Endothelial cell of umbilical vein (primary cell): ENCODE results near the gene CEBPZOS. TPM values are rescaled to one million over a fixed set of nuclear protein-coding genes. Genes with fewer than 3 reads are reported as not detected.

Experiments used
- BruUV-seq: library from RNA; stranded (reverse); fragments of 400-500 nt; replicated peaks from 2 replicates; lab custom pipeline; 2021; lab: Mats Ljungman, UMichigan
- CTCF ChIA-PET: fragments of 300-600, 350-600 bp; sonication (Branson Sonifier 250); formaldehyde crosslinking; loops from one replicate; lab custom pipeline; 2021; ENCODE audit warnings: antibody characterized with exemption, inconsistent platforms; lab: Charles Lee
- POLR2A ChIA-PET: fragments of 300-600, 350-600 bp; sonication (Branson Sonifier 250); formaldehyde crosslinking; loops from one replicate; lab custom pipeline; 2021; ENCODE audit warnings: antibody characterized with exemption, inconsistent platforms; lab: Charles Lee
- DNase-seq: peaks from one replicate; pipeline ENCODE4 v3.0.0-alpha.2; 2011; ENCODE audit warnings: low read depth, low spot score
- FAIRE-seq: peaks from 2 replicates; lab custom pipeline; 2011; peaks lifted over from hg19 to GRCh38; lab: Jason Lieb, UNC
- H2AFZ ChIP-seq: 2 replicates; pipeline ENCODE4 v1.6.0; 2012; ENCODE audit warnings: low read depth, low read length, control low read depth, inconsistent platforms
- H3K27ac ChIP-seq: 2 replicates; pipeline ENCODE4 v1.5.1; 2011; ENCODE audit warnings: low read depth, mild to moderate bottlenecking, control low read depth, low read length, moderate library complexity; ENCODE audit not compliant: insufficient read depth
- H3K27me3 ChIP-seq, 2 experiments: 2 replicates each; pipeline versions ENCODE4 v1.6.0 to v1.6.1; 2011; ENCODE audit warnings: low read length in 2 of 2, mixed read lengths in 1 of 2; ENCODE audit not compliant: control insufficient read depth in 2 of 2, insufficient read depth in 2 of 2
- H3K36me3 ChIP-seq, 2 experiments: 2 replicates in 1 of 2; 3 replicates in 1 of 2; pipeline ENCODE4 v1.5.1; 2011; ENCODE audit warnings: low read length in 2 of 2, mild to moderate bottlenecking in 1 of 2, moderate library complexity in 1 of 2; ENCODE audit not compliant: control insufficient read depth in 2 of 2, insufficient read depth in 2 of 2; ENCODE audit errors: extremely low read depth in 1 of 2
- H3K4me1 ChIP-seq: 3 replicates; pipeline ENCODE4 v1.5.1; 2011; ENCODE audit warnings: mild to moderate bottlenecking, low read length; ENCODE audit not compliant: control insufficient read depth, insufficient read depth; ENCODE audit errors: extremely low read depth
- H3K4me2 ChIP-seq: 2 replicates; pipeline ENCODE4 v1.6.1; 2011; ENCODE audit warnings: low read length, control low read depth, mixed read lengths; ENCODE audit not compliant: insufficient read depth
- H3K4me3 ChIP-seq, 3 experiments: fragments of 200-600 bp in 1 of 3; sonication (generic), shearing (Covaris generic) in 1 of 3; replicated peaks in 1 of 3; 2 replicates each; pipeline ENCODE4 v1.5.1; 2011 to 2016; ENCODE audit warnings: control low read depth in 3 of 3, low read length in 3 of 3, mild to moderate bottlenecking in 2 of 3, inconsistent platforms in 1 of 3, low read depth in 1 of 3, moderate library complexity in 1 of 3; ENCODE audit not compliant: insufficient read depth in 1 of 3
- H3K79me2 ChIP-seq: 2 replicates; pipeline ENCODE4 v1.6.0; 2012; ENCODE audit warnings: low read length, inconsistent platforms; ENCODE audit not compliant: control insufficient read depth, insufficient read depth
- H3K9ac ChIP-seq: replicated peaks from 2 replicates; pipeline ENCODE3; 2011; ENCODE audit warnings: low read length, control low read depth; ENCODE audit not compliant: insufficient read depth; ENCODE audit errors: extremely low read depth
- H3K9me1 ChIP-seq: replicated peaks from 3 replicates; pipeline ENCODE4 v1.6.0; 2011; ENCODE audit warnings: mild to moderate bottlenecking, low read length; ENCODE audit not compliant: control insufficient read depth, insufficient read depth; ENCODE audit errors: extremely low read depth
- H3K9me3 ChIP-seq: replicated peaks from 2 replicates; pipeline ENCODE4 v1.5.1; 2012; ENCODE audit warnings: low read length, inconsistent platforms; ENCODE audit not compliant: control insufficient read depth, insufficient read depth
- H4K20me1 ChIP-seq: replicated peaks from 2 replicates; pipeline ENCODE3; 2011; ENCODE audit warnings: mild to moderate bottlenecking, low read length; ENCODE audit not compliant: control insufficient read depth, insufficient read depth; ENCODE audit errors: extremely low read depth
- EZH2 ChIP-seq: IDR thresholded peaks from 2 replicates; pipeline ENCODE4 v1.6.1; 2012; ENCODE audit warnings: borderline replicate concordance, low read depth, mild to moderate bottlenecking, moderate library complexity, low read length, inconsistent platforms; ENCODE audit not compliant: severe bottlenecking
- FOS ChIP-seq: IDR thresholded peaks from 2 replicates; pipeline ENCODE4 v1.6.1; 2011; ENCODE audit warnings: mild to moderate bottlenecking, low read length, moderate library complexity, borderline replicate concordance; ENCODE audit not compliant: insufficient read depth
- GATA2 ChIP-seq: IDR thresholded peaks from 2 replicates; pipeline ENCODE4 v1.7.0; 2011; ENCODE audit warnings: low read depth, mild to moderate bottlenecking, moderate library complexity, mixed read lengths, low read length; ENCODE audit not compliant: insufficient read length, insufficient read depth
- JUN ChIP-seq: IDR thresholded peaks from 2 replicates; pipeline ENCODE4 v1.6.1; 2011; ENCODE audit warnings: borderline replicate concordance, low read depth; ENCODE audit not compliant: insufficient read length, insufficient read depth
- MAX ChIP-seq: IDR thresholded peaks from 2 replicates; pipeline ENCODE4 v1.6.1; 2011; ENCODE audit not compliant: insufficient read depth, insufficient read length
- MYC ChIP-seq: IDR thresholded peaks from one replicate; pipeline ENCODE4 v1.6.1; 2011; ENCODE audit warnings: mild to moderate bottlenecking, low read depth, low read length
- POLR2A ChIP-seq: IDR thresholded peaks from 2 replicates; pipeline ENCODE4 v1.6.1; 2012; ENCODE audit warnings: low read depth, mild to moderate bottlenecking, control low read depth, low read length
- POLR2AphosphoS5 ChIP-seq: IDR thresholded peaks from 2 replicates; pipeline ENCODE4 v1.6.1; 2012; ENCODE audit warnings: low read depth, mild to moderate bottlenecking, control low read depth, low read length, moderate library complexity; ENCODE audit not compliant: insufficient read depth
- dilution Hi-C: fragments of 300-500 bp; cut with MboI; formaldehyde crosslinking; loops from one replicate; pipeline ENCODE4 v1.15.0; 2019; ENCODE audit warnings: low sequenced_read_pairs; ENCODE audit not compliant: extremely low pct_ligation_motif_present
- intact Hi-C: fragments of 100-400 bp; cut with micrococcal nuclease; formaldehyde crosslinking; loops from one replicate; pipeline ENCODE4 v1.10.0; 2022
- polyA plus RNA-seq, 4 experiments: library from polyadenylated mRNA; depleted of rRNA in 3 of 4; stranded (reverse) in 3 of 4; unstranded in 1 of 4; fragments of >200 nt; gene quantifications; 2 replicates each; pipeline versions ENCODE4 v1.2.1 to v1.2.3, GENCODE V29; 2011 to 2012; ENCODE audit warnings: missing spikeins in 1 of 4
- total RNA-seq: library from RNA; stranded (reverse); gene quantifications from 2 replicates; pipeline ENCODE4 v1.2.3, GENCODE V29; 2021
- TF ChIP-seq, protein P1 (sequence below), 2 donors: IDR thresholded peaks; 1 replicate in 1 of 2; 2 replicates in 1 of 2; pipeline ENCODE4 v1.5.1; 2011; ENCODE audit warnings: low read length in 2 of 2, mild to moderate bottlenecking in 2 of 2, moderate library complexity in 2 of 2, control low read depth in 1 of 2, inconsistent platforms in 1 of 2, low read depth in 1 of 2; ENCODE audit not compliant: insufficient read depth in 1 of 2; ENCODE audit errors: extremely low read depth in 1 of 2

Gene CEBPZOS
- total and polyA plus RNA-seq, 2 donors (not counting 3 experiments of a cell fraction or from before 2014, with no cell fraction given) = 29.1 to 36.3 TPM

DNA sequence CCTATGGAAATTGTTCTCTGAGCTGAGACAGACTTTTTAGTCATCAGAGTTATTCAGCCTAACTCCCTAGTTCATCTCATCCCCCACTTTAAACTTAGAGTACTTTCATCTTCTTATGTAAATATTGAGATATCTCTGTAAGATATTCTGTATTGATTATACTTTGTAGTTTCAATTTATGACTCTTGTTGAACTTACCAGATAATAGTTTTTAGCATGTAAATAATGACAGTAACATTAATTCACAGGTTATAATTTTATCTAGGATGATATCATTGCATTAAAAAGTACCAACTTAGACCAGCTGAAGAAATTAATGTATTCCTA is 24.7 kb upstream of the CEBPZOS start:
- Histone ChIP-seq H3K4me1 (no peaks in the 10 kb centered on the region), H3K4me2 (no peak overlapping the region), H3K9me3 (no peaks in the 10 kb centered on the region), H2AFZ (no peak overlapping the region), H3K9me1 (no peaks in the 10 kb centered on the region), H3K4me3 (no peak overlapping the region), H3K27ac (no peak overlapping the region), H3K9ac (no peak overlapping the region), H3K27me3 (no peaks in the 10 kb centered on the region), H3K36me3 (no peaks in the 10 kb centered on the region), H4K20me1 (no peaks in the 10 kb centered on the region), H3K79me2 (no peaks in the 10 kb centered on the region)
- ChIA-PET POLR2A (interaction anchor here (0.6 kb wide), 1 partner anchor 133 kb away, joined by 5 read pairs; no protein-coding TSS in a partner anchor), CTCF (interaction anchor here (1.1 to 1.8 kb wide), 3 partner anchors 10 to 92 kb away, joined by 4 to 5 read pairs (median 4); no protein-coding TSS in a partner anchor)
- no peak for TF ChIP-seq JUN
- no peak for TF ChIP-seq EZH2
- TF ChIP-seq, protein P1, sequence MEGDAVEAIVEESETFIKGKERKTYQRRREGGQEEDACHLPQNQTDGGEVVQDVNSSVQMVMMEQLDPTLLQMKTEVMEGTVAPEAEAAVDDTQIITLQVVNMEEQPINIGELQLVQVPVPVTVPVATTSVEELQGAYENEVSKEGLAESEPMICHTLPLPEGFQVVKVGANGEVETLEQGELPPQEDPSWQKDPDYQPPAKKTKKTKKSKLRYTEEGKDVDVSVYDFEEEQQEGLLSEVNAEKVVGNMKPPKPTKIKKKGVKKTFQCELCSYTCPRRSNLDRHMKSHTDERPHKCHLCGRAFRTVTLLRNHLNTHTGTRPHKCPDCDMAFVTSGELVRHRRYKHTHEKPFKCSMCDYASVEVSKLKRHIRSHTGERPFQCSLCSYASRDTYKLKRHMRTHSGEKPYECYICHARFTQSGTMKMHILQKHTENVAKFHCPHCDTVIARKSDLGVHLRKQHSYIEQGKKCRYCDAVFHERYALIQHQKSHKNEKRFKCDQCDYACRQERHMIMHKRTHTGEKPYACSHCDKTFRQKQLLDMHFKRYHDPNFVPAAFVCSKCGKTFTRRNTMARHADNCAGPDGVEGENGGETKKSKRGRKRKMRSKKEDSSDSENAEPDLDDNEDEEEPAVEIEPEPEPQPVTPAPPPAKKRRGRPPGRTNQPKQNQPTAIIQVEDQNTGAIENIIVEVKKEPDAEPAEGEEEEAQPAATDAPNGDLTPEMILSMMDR (IDR thresholded peaks at IDR 0.05; ENCODE audit: extremely low read depth in 1 of 2, insufficient read depth in 1 of 2, low read depth in 1 of 2, low read length in 2 of 2) = no peak
- no peak for TF ChIP-seq GATA2
- TF ChIP-seq MYC = no peak
- TF ChIP-seq FOS = no peak
- no peak for TF ChIP-seq MAX
- no peak for TF ChIP-seq POLR2AphosphoS5
- no peak for TF ChIP-seq POLR2A
- DNase-seq (no peak), FAIRE-seq (no peak)
- intact Hi-C loops = no loop called here
- BruUV-seq = no TSS peak
- dilution Hi-C loops = no loop called here
